HepG2 (cell line): ENCODE measurements around the gene MRPS5. TPM values are rescaled to one million over a fixed set of nuclear protein-coding genes. Genes with fewer than 3 reads are reported as not detected.

Source experiments
- BRCA1 ChIP-seq: sonication (generic); formaldehyde crosslinking; IDR thresholded peaks from 2 replicates; pipeline ENCODE4 v1.4.0; 2020; ENCODE audit warnings: missing genetic modification reagents
- CREB1 ChIP-seq, 2 experiments: fragments of 450-650 bp in 1 of 2; IDR thresholded peaks; 2 replicates each; pipeline ENCODE4 v1.6.1; 2016 to 2017; ENCODE audit warnings: control low read depth in 1 of 2, mild to moderate bottlenecking in 1 of 2, missing compliant biosample characterization in 1 of 2, missing genetic modification characterization in 1 of 2
- ELF1 ChIP-seq: sonication (generic); formaldehyde crosslinking; IDR thresholded peaks from 2 replicates; pipeline ENCODE4 v1.4.0; 2020; ENCODE audit warnings: missing genetic modification reagents
- ISL2 ChIP-seq: sonication (generic); formaldehyde crosslinking; IDR thresholded peaks from 2 replicates; pipeline ENCODE4 v1.5.0; 2020; ENCODE audit warnings: missing genetic modification reagents
- MAFG ChIP-seq: sonication (generic); formaldehyde crosslinking; IDR thresholded peaks from 2 replicates; pipeline ENCODE4 v1.5.1; 2020; ENCODE audit warnings: mild to moderate bottlenecking, missing genetic modification reagents
- NFKBIZ ChIP-seq: IDR thresholded peaks from 2 replicates; pipeline ENCODE4 v1.6.1; 2018; ENCODE audit warnings: missing genetic modification reagents, missing compliant biosample characterization
- SATB2 ChIP-seq: sonication (generic); formaldehyde crosslinking; IDR thresholded peaks from 2 replicates; pipeline ENCODE4 v1.5.0; 2020; ENCODE audit warnings: missing genetic modification reagents
- ZNF251 ChIP-seq: sonication (generic); formaldehyde crosslinking; IDR thresholded peaks from 2 replicates; pipeline ENCODE4 v1.9.0; 2021; ENCODE audit warnings: mild to moderate bottlenecking, missing genetic modification reagents
- ZNF543 ChIP-seq: sonication (generic); formaldehyde crosslinking; IDR thresholded peaks from 2 replicates; pipeline ENCODE4 v1.4.0; 2020; ENCODE audit warnings: mild to moderate bottlenecking, missing genetic modification reagents
- ZNF629 ChIP-seq: sonication (generic); formaldehyde crosslinking; conservative IDR thresholded peaks from 2 replicates; pipeline ENCODE4 v1.5.0; 2020; ENCODE audit warnings: missing genetic modification reagents
- ZNF775 ChIP-seq: sonication (generic); formaldehyde crosslinking; IDR thresholded peaks from 2 replicates; pipeline ENCODE4 v1.4.0; 2020; ENCODE audit warnings: missing genetic modification reagents, mild to moderate bottlenecking, moderate library complexity, borderline replicate concordance
- polyA plus RNA-seq, 8 experiments: library from polyadenylated mRNA; depleted of rRNA in 3 of 8; stranded (reverse) in 7 of 8; unstranded in 1 of 8; fragments of >200 nt; fragmentation: Illumina TruSeq in 4 of 8; extraction: Trizol in 4 of 8; gene quantifications; 2 replicates each; pipeline versions ENCODE4 v1.2.1 to v1.2.3, GENCODE V29; 2011 to 2016; ENCODE audit warnings: low read depth in 4 of 8, missing spikeins in 1 of 8, mixed read lengths in 1 of 8; ENCODE audit not compliant: insufficient read depth in 1 of 8
- total RNA-seq, 5 experiments: library from RNA; depleted of rRNA; stranded (reverse); fragments of >200 nt; fragmentation: Illumina TruSeq; extraction: Trizol; gene quantifications; 2 replicates each; pipeline ENCODE4 v1.2.3, GENCODE V29; 2016; ENCODE audit warnings: low read depth in 1 of 5
- TF ChIP-seq, protein P1 (sequence below): sonication (generic); formaldehyde crosslinking; IDR thresholded peaks from 2 replicates; pipeline ENCODE4 v1.4.0; 2020; ENCODE audit warnings: missing genetic modification reagents; ENCODE audit errors: not compliant biosample characterization
- TF ChIP-seq, protein P2 (sequence below): sonication (generic); formaldehyde crosslinking; IDR thresholded peaks from 2 replicates; pipeline ENCODE4 v1.4.0; 2020; ENCODE audit warnings: mild to moderate bottlenecking, missing genetic modification reagents
- TF ChIP-seq, protein P3 (sequence below): sonication (generic); formaldehyde crosslinking; IDR thresholded peaks from 2 replicates; pipeline ENCODE4 v1.4.0; 2020; ENCODE audit warnings: mild to moderate bottlenecking, missing genetic modification reagents, borderline replicate concordance
- TF ChIP-seq, protein P4 (sequence below): sonication (generic); formaldehyde crosslinking; IDR thresholded peaks from 2 replicates; pipeline ENCODE4 v1.4.0; 2020; ENCODE audit warnings: mild to moderate bottlenecking, missing genetic modification reagents, borderline replicate concordance
- TF ChIP-seq, protein P5 (sequence below): sonication (generic); formaldehyde crosslinking; IDR thresholded peaks from 2 replicates; pipeline ENCODE4 v1.5.1; 2020; ENCODE audit warnings: missing genetic modification reagents, mild to moderate bottlenecking, borderline replicate concordance
- TF ChIP-seq, protein P6 (sequence below): sonication (generic); formaldehyde crosslinking; IDR thresholded peaks from 2 replicates; pipeline ENCODE4 v1.8.0; 2022; ENCODE audit warnings: missing genetic modification reagents, mild to moderate bottlenecking, moderate library complexity, borderline replicate concordance

Gene MRPS5
- total and polyA plus RNA-seq, 2 of the 13 experiments (the other 11 are each of a cell fraction or from before 2014, with no cell fraction given) = 98.8 to 134 TPM

DNA sequence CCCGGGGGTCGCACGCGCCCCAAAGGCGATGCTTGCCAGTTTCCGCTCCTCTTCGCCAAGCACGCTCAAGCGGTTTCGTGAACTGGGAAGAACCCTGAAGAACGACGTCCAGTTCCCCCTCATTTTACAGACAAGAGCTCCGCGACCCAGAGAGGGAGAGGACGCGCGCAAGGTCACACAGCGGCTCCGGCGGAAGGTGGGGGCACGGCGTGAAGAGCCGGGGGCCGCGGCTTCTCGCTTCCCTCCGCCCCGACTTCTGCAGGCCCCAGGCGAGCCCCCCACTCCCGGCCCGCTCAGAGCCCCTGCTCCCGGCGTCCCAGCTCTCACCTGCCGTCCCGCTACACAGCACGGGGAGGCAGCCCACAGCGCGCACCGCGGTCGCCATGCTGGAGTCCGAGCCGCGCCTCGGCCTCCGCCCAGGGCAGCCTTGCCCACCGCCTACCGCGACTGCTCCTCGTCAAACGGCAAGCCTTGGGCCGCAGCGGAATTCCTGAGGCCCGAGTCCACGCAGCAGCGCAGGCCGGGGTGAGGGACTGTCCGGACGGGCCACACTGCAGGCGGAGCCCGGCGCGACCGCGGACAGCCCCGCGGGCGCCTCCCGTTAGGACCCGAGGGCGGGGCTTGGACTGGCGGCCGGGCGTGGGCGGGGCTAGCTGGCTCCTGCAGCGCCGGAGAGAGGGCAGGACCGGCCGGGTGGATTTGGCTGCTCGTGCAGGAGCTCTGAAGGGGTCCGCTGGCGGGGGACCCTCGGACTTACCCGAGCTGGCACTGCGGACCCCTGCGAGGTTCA is at the start of gene MRPS5 (continued):
- TF ChIP-seq CREB1 (IDR thresholded peaks at IDR 0.05) (no peak), CREB1 (CRISPR knock-in tag; IDR thresholded peaks at IDR 0.05) (no peak), ISL2 (CRISPR knock-in tag) (peak; percentile 43; the same call in 1 of the 2 replicates), NFKBIZ (CRISPR knock-in tag) (peak; percentile 55; the same call in 1 of the 2 replicates), ELF1 (CRISPR knock-in tag) (0 out of 2 replicates have a peak, but pooled peaks have one; percentile 8), SATB2 (peak; percentile 82; the same call in 1 of the 2 replicates), ZNF543 (peak; percentile 99), ZNF251 (CRISPR knock-in tag) (peak; percentile 59; the same call in 1 of the 2 replicates), MAFG (CRISPR knock-in tag) (no peak), ZNF775 (CRISPR knock-in tag) (peak; percentile 36; the same call in 1 of the 2 replicates), ZNF629 (CRISPR knock-in tag) (peak; percentile 64), BRCA1 (CRISPR knock-in tag) (no peak)
- TF ChIP-seq, protein P1, sequence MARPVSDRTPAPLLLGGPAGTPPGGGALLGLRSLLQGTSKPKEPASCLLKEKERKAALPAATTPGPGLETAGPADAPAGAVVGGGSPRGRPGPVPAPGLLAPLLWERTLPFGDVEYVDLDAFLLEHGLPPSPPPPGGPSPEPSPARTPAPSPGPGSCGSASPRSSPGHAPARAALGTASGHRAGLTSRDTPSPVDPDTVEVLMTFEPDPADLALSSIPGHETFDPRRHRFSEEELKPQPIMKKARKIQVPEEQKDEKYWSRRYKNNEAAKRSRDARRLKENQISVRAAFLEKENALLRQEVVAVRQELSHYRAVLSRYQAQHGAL (CRISPR knock-in tag) = no peak
- TF ChIP-seq, protein P2, sequence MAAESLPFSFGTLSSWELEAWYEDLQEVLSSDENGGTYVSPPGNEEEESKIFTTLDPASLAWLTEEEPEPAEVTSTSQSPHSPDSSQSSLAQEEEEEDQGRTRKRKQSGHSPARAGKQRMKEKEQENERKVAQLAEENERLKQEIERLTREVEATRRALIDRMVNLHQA (CRISPR knock-in tag) = no peak
- TF ChIP-seq, protein P3, sequence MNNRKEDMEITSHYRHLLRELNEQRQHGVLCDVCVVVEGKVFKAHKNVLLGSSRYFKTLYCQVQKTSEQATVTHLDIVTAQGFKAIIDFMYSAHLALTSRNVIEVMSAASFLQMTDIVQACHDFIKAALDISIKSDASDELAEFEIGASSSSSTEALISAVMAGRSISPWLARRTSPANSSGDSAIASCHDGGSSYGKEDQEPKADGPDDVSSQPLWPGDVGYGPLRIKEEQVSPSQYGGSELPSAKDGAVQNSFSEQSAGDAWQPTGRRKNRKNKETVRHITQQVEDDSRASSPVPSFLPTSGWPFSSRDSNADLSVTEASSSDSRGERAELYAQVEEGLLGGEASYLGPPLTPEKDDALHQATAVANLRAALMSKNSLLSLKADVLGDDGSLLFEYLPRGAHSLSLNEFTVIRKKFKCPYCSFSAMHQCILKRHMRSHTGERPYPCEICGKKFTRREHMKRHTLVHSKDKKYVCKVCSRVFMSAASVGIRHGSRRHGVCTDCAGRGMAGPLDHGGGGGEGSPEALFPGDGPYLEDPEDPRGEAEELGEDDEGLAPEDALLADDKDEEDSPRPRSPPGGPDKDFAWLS (CRISPR knock-in tag) = peak; percentile 96
- TF ChIP-seq, protein P4, sequence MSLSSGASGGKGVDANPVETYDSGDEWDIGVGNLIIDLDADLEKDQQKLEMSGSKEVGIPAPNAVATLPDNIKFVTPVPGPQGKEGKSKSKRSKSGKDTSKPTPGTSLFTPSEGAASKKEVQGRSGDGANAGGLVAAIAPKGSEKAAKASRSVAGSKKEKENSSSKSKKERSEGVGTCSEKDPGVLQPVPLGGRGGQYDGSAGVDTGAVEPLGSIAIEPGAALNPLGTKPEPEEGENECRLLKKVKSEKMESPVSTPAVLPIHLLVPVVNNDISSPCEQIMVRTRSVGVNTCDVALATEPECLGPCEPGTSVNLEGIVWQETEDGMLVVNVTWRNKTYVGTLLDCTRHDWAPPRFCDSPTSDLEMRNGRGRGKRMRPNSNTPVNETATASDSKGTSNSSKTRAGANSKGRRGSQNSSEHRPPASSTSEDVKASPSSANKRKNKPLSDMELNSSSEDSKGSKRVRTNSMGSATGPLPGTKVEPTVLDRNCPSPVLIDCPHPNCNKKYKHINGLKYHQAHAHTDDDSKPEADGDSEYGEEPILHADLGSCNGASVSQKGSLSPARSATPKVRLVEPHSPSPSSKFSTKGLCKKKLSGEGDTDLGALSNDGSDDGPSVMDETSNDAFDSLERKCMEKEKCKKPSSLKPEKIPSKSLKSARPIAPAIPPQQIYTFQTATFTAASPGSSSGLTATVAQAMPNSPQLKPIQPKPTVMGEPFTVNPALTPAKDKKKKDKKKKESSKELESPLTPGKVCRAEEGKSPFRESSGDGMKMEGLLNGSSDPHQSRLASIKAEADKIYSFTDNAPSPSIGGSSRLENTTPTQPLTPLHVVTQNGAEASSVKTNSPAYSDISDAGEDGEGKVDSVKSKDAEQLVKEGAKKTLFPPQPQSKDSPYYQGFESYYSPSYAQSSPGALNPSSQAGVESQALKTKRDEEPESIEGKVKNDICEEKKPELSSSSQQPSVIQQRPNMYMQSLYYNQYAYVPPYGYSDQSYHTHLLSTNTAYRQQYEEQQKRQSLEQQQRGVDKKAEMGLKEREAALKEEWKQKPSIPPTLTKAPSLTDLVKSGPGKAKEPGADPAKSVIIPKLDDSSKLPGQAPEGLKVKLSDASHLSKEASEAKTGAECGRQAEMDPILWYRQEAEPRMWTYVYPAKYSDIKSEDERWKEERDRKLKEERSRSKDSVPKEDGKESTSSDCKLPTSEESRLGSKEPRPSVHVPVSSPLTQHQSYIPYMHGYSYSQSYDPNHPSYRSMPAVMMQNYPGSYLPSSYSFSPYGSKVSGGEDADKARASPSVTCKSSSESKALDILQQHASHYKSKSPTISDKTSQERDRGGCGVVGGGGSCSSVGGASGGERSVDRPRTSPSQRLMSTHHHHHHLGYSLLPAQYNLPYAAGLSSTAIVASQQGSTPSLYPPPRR = peak; percentile 75
- TF ChIP-seq, protein P5, sequence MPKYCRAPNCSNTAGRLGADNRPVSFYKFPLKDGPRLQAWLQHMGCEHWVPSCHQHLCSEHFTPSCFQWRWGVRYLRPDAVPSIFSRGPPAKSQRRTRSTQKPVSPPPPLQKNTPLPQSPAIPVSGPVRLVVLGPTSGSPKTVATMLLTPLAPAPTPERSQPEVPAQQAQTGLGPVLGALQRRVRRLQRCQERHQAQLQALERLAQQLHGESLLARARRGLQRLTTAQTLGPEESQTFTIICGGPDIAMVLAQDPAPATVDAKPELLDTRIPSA (CRISPR knock-in tag) = no peak; the same call in 1 of the 2 replicates
- TF ChIP-seq, protein P6, sequence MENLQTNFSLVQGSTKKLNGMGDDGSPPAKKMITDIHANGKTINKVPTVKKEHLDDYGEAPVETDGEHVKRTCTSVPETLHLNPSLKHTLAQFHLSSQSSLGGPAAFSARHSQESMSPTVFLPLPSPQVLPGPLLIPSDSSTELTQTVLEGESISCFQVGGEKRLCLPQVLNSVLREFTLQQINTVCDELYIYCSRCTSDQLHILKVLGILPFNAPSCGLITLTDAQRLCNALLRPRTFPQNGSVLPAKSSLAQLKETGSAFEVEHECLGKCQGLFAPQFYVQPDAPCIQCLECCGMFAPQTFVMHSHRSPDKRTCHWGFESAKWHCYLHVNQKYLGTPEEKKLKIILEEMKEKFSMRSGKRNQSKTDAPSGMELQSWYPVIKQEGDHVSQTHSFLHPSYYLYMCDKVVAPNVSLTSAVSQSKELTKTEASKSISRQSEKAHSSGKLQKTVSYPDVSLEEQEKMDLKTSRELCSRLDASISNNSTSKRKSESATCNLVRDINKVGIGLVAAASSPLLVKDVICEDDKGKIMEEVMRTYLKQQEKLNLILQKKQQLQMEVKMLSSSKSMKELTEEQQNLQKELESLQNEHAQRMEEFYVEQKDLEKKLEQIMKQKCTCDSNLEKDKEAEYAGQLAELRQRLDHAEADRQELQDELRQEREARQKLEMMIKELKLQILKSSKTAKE = no peak
